K562 (cell line): ENCODE measurements around the gene HSPA4. TPM values are rescaled to one million over a fixed set of nuclear protein-coding genes. Genes with fewer than 3 reads are reported as not detected.

ENCODE experiments used
- CBFA2T3 ChIP-seq: fragments of 450-650 bp; IDR thresholded peaks from 2 replicates; pipeline ENCODE4 v1.6.1; 2017
- CREB1 ChIP-seq, 2 experiments: sonication (generic) in 1 of 2; formaldehyde crosslinking in 1 of 2; IDR thresholded peaks; 2 replicates each; pipeline versions ENCODE4 v1.6.1 to v1.8.0; 2012 to 2022; ENCODE audit warnings: inconsistent platforms in 1 of 2, mild to moderate bottlenecking in 1 of 2, missing genetic modification reagents in 1 of 2, moderate library complexity in 1 of 2
- CREB3L1 ChIP-seq: fragments of 450-650 bp; IDR thresholded peaks from 2 replicates; pipeline ENCODE4 v1.6.1; 2014; ENCODE audit warnings: low read depth, mild to moderate bottlenecking, moderate library complexity, borderline replicate concordance
- E4F1 ChIP-seq: fragments of 250-450 bp; sonication (Bioruptor Pico); IDR thresholded peaks from 2 replicates; pipeline ENCODE4 v1.5.0; 2021; ENCODE audit warnings: mild to moderate bottlenecking, borderline replicate concordance
- EP400 ChIP-seq: fragments of 450-650 bp; IDR thresholded peaks from 2 replicates; pipeline ENCODE4 v1.6.1; 2017; ENCODE audit warnings: antibody characterized with exemption, mild to moderate bottlenecking, moderate library complexity
- EWSR1 ChIP-seq: fragments of 450-650 bp; IDR thresholded peaks from 2 replicates; pipeline ENCODE4 v1.6.1; 2018; ENCODE audit warnings: borderline replicate concordance, mild to moderate bottlenecking, low read depth, moderate library complexity; ENCODE audit not compliant: partially characterized antibody
- FOXP4 ChIP-seq: sonication (generic); formaldehyde crosslinking; IDR thresholded peaks from 2 replicates; pipeline ENCODE4 v1.8.0; 2022; ENCODE audit warnings: mild to moderate bottlenecking, missing genetic modification reagents, borderline replicate concordance
- GABPB2 ChIP-seq: fragments of 250-450 bp; sonication (Bioruptor Pico); conservative IDR thresholded peaks from 2 replicates; pipeline ENCODE4 v1.5.1; 2021; ENCODE audit warnings: mild to moderate bottlenecking
- HINFP ChIP-seq: fragments of 450-650 bp; conservative IDR thresholded peaks from 2 replicates; pipeline ENCODE4 v1.6.1; 2016; ENCODE audit warnings: missing genetic modification characterization, low read depth, mild to moderate bottlenecking, control low read depth, missing compliant biosample characterization
- MCM7 ChIP-seq, 2 experiments: fragments of 450-650 bp; IDR thresholded peaks; 2 replicates each; pipeline ENCODE4 v1.6.1; 2016 to 2018
- MEF2D ChIP-seq: conservative IDR thresholded peaks from 2 replicates; pipeline ENCODE4 v1.6.1; 2016; ENCODE audit warnings: low read depth, missing genetic modification characterization, missing compliant biosample characterization
- NFRKB ChIP-seq: fragments of 450-650 bp; IDR thresholded peaks from 2 replicates; pipeline ENCODE4 v1.6.1; 2016; ENCODE audit warnings: low read depth
- POLR2AphosphoS2 ChIP-seq: IDR thresholded peaks from 2 replicates; pipeline ENCODE4 v1.6.1; 2012; ENCODE audit warnings: low read length, improper control_type of control experiment
- SNAPC5 ChIP-seq: fragments of 250-450 bp; sonication (Bioruptor Pico); IDR thresholded peaks from 2 replicates; pipeline ENCODE4 v1.8.0; 2021; ENCODE audit warnings: moderate library complexity, mild to moderate bottlenecking, inconsistent platforms
- SP1 ChIP-seq: sonication (generic); formaldehyde crosslinking; IDR thresholded peaks from 2 replicates; pipeline ENCODE4 v1.8.1; 2022; ENCODE audit warnings: mild to moderate bottlenecking, missing genetic modification reagents
- SREBF2 ChIP-seq: sonication (generic); formaldehyde crosslinking; IDR thresholded peaks from 2 replicates; pipeline ENCODE4 v1.4.0; 2020; ENCODE audit warnings: mild to moderate bottlenecking, missing genetic modification reagents
- ZNF695 ChIP-seq: fragments of 450-650 bp; formaldehyde crosslinking; IDR thresholded peaks from 2 replicates; pipeline ENCODE4 v1.4.0; 2020; ENCODE audit warnings: mild to moderate bottlenecking, moderate library complexity
- polyA plus RNA-seq, 8 experiments: library from polyadenylated mRNA; depleted of rRNA in 4 of 8; stranded (reverse) in 5 of 8; unstranded in 3 of 8; fragments of >200 nt; fragmentation: Nextera tagmentation in 2 of 8; fragmentation: Illumina TruSeq in 1 of 8; extraction: Ambion mirVana in 2 of 8; extraction: Trizol in 1 of 8; gene quantifications; 2 replicates each; pipeline versions ENCODE4 v1.2.1 to v1.2.3, GENCODE V29; 2011 to 2014; ENCODE audit warnings: inconsistent platforms in 1 of 8, missing spikeins in 1 of 8
- total RNA-seq, 7 experiments: library from RNA; depleted of rRNA in 6 of 7; stranded (reverse); fragments of >200 nt in 6 of 7; fragmentation: Illumina TruSeq in 2 of 7; extraction: Trizol in 2 of 7; gene quantifications; 2 replicates each; pipeline versions ENCODE4 v1.2.1 to v1.2.3, GENCODE V29; 2011 to 2021; ENCODE audit warnings: low replicate concordance in 1 of 7

Gene HSPA4
- total and polyA plus RNA-seq, 9 of the 15 experiments (the other 6 are each of a cell fraction or from before 2014, with no cell fraction given) = 90.3 to 286 (median 148) TPM

- TF ChIP-seq ZNF695 = no peak
- TF ChIP-seq SNAPC5 (CRISPR knock-in tag) = no peak
- TF ChIP-seq HINFP (tag) = no peak
- no peak for TF ChIP-seq MEF2D (tag)
- peak; percentile 91 for TF ChIP-seq EP400
- TF ChIP-seq CREB1 (IDR thresholded peaks at IDR 0.05) = peak; percentile 94
- peak; percentile 91 for TF ChIP-seq CREB1 (CRISPR knock-in tag; IDR thresholded peaks at IDR 0.05)
- TF ChIP-seq GABPB2 (CRISPR knock-in tag) = no peak
- TF ChIP-seq NFRKB = peak; percentile 93
- TF ChIP-seq SREBF2 = no peak; the same call in 1 of the 2 replicates
- no peak for TF ChIP-seq EWSR1
- TF ChIP-seq CBFA2T3 = no peak
- no peak for TF ChIP-seq FOXP4
- no peak for TF ChIP-seq E4F1 (CRISPR knock-in tag)
- TF ChIP-seq SP1 (CRISPR knock-in tag) = peak; percentile 91
- no peak for TF ChIP-seq POLR2AphosphoS2
- TF ChIP-seq MCM7 (IDR thresholded peaks at IDR 0.05) = no peak
- peak; percentile 95 for TF ChIP-seq CREB3L1
Measured at GRCh38 chr5:133051542-133052316, at the start of gene HSPA4 (continued).
